ENCODE results near the gene NUP50. TPM values are rescaled to one million over a fixed set of nuclear protein-coding genes. Genes with fewer than 3 reads are reported as not detected.

Gene NUP50
- total and polyA plus RNA-seq, 2 of the 13 experiments (the other 11 are each of a cell fraction or from before 2014, with no cell fraction given), result 14.2 to 52.4 TPM

GRCh38 chr22:45225732-45226502 lies 62.2 kb downstream of the NUP50 start (continued):
- TF ChIP-seq NCOA2 (CRISPR knock-in tag; IDR thresholded peaks at IDR 0.05), result no peak
- TF ChIP-seq POLR2A (IDR thresholded peaks at IDR 0.05; ENCODE audit: insufficient read depth in 1 of 2, low read depth in 2 of 2, low read length in 2 of 2), result no peak
- TF ChIP-seq THAP11 (CRISPR knock-in tag; IDR thresholded peaks at IDR 0.05), result no peak
- TF ChIP-seq ZBTB33 (CRISPR knock-in tag; IDR thresholded peaks at IDR 0.05), result peak; percentile 91
- no peak for TF ChIP-seq MXI1 (IDR thresholded peaks at IDR 0.05; ENCODE audit: borderline replicate concordance, low read depth, low read length)
- no peak for TF ChIP-seq GABPB1 (CRISPR knock-in tag; IDR thresholded peaks at IDR 0.05)
- no peak for TF ChIP-seq ZNF484 (CRISPR knock-in tag; IDR thresholded peaks at IDR 0.05; ENCODE audit: borderline replicate concordance, low read depth)
- TF ChIP-seq MYNN (CRISPR knock-in tag; IDR thresholded peaks at IDR 0.05; ENCODE audit: low read depth), result no peak
- peak; percentile 24; the same call in 1 of the 2 replicates for TF ChIP-seq PATZ1 (CRISPR knock-in tag; IDR thresholded peaks at IDR 0.05)
- TF ChIP-seq MED8 (CRISPR knock-in tag; IDR thresholded peaks at IDR 0.05; ENCODE audit: insufficient replicate concordance), result no peak
- TF ChIP-seq ZNF720 (CRISPR knock-in tag; IDR thresholded peaks at IDR 0.05), result no peak
- TF ChIP-seq ZNF576 (CRISPR knock-in tag; IDR thresholded peaks at IDR 0.05), result no peak
- no peak for TF ChIP-seq EED (CRISPR knock-in tag; IDR thresholded peaks at IDR 0.05)
- no peak for TF ChIP-seq RBFOX2 (IDR thresholded peaks at IDR 0.05; ENCODE audit: low read depth, low read length)
- TF ChIP-seq ZHX1 (CRISPR knock-in tag; IDR thresholded peaks at IDR 0.05; ENCODE audit: low read depth), result no peak
- TF ChIP-seq TFDP1 (CRISPR knock-in tag; IDR thresholded peaks at IDR 0.05; ENCODE audit: borderline replicate concordance), result no peak
- no peak for TF ChIP-seq IRX3 (CRISPR knock-in tag; IDR thresholded peaks at IDR 0.05; ENCODE audit: borderline replicate concordance, low read depth)
- TF ChIP-seq ZBTB26 (CRISPR knock-in tag; IDR thresholded peaks at IDR 0.05; ENCODE audit: borderline replicate concordance), result no peak
- TF ChIP-seq ZNF331 (CRISPR knock-in tag; IDR thresholded peaks at IDR 0.05), result peak; percentile 49; the same call in 1 of the 2 replicates
- TF ChIP-seq KDM1A (CRISPR knock-in tag; IDR thresholded peaks at IDR 0.05), result no peak
- no peak for TF ChIP-seq KDM4B (CRISPR knock-in tag; IDR thresholded peaks at IDR 0.05)
